IMR-90 (cell line): ENCODE data around the gene TOR2A. TPM values are rescaled to one million over a fixed set of nuclear protein-coding genes. Genes with fewer than 3 reads are reported as not detected.

Experiments
- ATAC-seq: fragments of 200-7000 bp; cut with Tn5 transposase; 2 replicates; pipeline ENCODE4 v1.9.1; 2020; ENCODE audit warnings: low read depth, mild to moderate bottlenecking, moderate library complexity
- BruUV-seq: library from RNA; stranded (reverse); fragments of 400-500 nt; replicated peaks from 2 replicates; lab custom pipeline; 2021; lab: Mats Ljungman, UMichigan
- CTCF ChIA-PET: fragments of 300-600 bp; formaldehyde crosslinking; extraction: SDS; loops from one replicate; lab custom pipeline; 2021; ENCODE audit warnings: antibody characterized with exemption; lab: Yijun Ruan, JAX
- POLR2A ChIA-PET: fragments of 300-600 bp; sonication (Branson Sonifier 250); formaldehyde crosslinking; loops from one replicate; lab custom pipeline; 2022; ENCODE audit warnings: antibody characterized with exemption; ENCODE audit not compliant: unreplicated experiment; lab: Charles Lee
- DNase-seq: peaks from one replicate; pipeline ENCODE4 v3.0.0; 2013
- H2AFZ ChIP-seq: replicated peaks from 2 replicates; pipeline ENCODE3; 2013; ENCODE audit warnings: low read length, mild to moderate bottlenecking; ENCODE audit not compliant: poor library complexity
- H2AK5ac ChIP-seq: 2 replicates; pipeline ENCODE4 v1.6.1; 2013; ENCODE audit warnings: low read depth, low read length, inconsistent platforms
- H2AK9ac ChIP-seq: replicated peaks from 2 replicates; pipeline ENCODE3; 2013; ENCODE audit warnings: mild to moderate bottlenecking, low read depth, low read length, moderate library complexity; ENCODE audit not compliant: poor library complexity
- H2BK120ac ChIP-seq: 2 replicates; pipeline ENCODE4 v1.6.1; 2013; ENCODE audit warnings: low read depth, low read length, inconsistent platforms
- H2BK15ac ChIP-seq: 3 replicates; pipeline ENCODE4 v1.6.1; 2013; ENCODE audit warnings: low read depth, low read length, inconsistent platforms
- H2BK20ac ChIP-seq: 2 replicates; pipeline ENCODE4 v1.6.1; 2013; ENCODE audit warnings: low read depth, mild to moderate bottlenecking, inconsistent platforms, low read length, moderate library complexity
- H2BK5ac ChIP-seq: 2 replicates; pipeline ENCODE4 v1.6.1; 2013; ENCODE audit warnings: mild to moderate bottlenecking, low read depth, low read length, inconsistent platforms; ENCODE audit not compliant: poor library complexity, severe bottlenecking
- H3K14ac ChIP-seq: replicated peaks from 2 replicates; pipeline ENCODE4 v1.6.1; 2013; ENCODE audit warnings: low read depth, low read length, inconsistent platforms
- H3K18ac ChIP-seq: 2 replicates; pipeline ENCODE4 v1.6.1; 2013; ENCODE audit warnings: low read depth, low read length, control low read depth
- H3K23ac ChIP-seq: 2 replicates; pipeline ENCODE4 v1.6.1; 2013; ENCODE audit warnings: low read depth, low read length, inconsistent platforms
- H3K27ac ChIP-seq: 2 replicates; pipeline ENCODE4 v1.5.1; 2013; ENCODE audit warnings: mild to moderate bottlenecking, control low read depth, low read length; ENCODE audit not compliant: insufficient read depth
- H3K27me3 ChIP-seq: 2 replicates; pipeline ENCODE4 v1.6.1; 2013; ENCODE audit warnings: low read length; ENCODE audit not compliant: control insufficient read depth, insufficient read depth
- H3K36me3 ChIP-seq: 2 replicates; pipeline ENCODE4 v1.6.1; 2013; ENCODE audit warnings: low read length, mixed read lengths; ENCODE audit not compliant: control insufficient read depth, insufficient read depth
- H3K4ac ChIP-seq: 2 replicates; pipeline ENCODE4 v1.6.1; 2013; ENCODE audit warnings: low read depth, low read length, inconsistent platforms
- H3K4me1 ChIP-seq: 2 replicates; pipeline ENCODE4 v1.6.1; 2013; ENCODE audit warnings: low read length, mixed read lengths; ENCODE audit not compliant: control insufficient read depth, insufficient read depth
- H3K4me2 ChIP-seq: 2 replicates; pipeline ENCODE4 v1.6.1; 2013; ENCODE audit warnings: low read depth, mild to moderate bottlenecking, control low read depth, low read length, moderate library complexity
- H3K4me3 ChIP-seq: 2 replicates; pipeline ENCODE4 v1.5.1; 2013; ENCODE audit warnings: low read depth, mild to moderate bottlenecking, control low read depth, low read length, moderate library complexity; ENCODE audit not compliant: insufficient read depth
- H3K56ac ChIP-seq: 2 replicates; pipeline ENCODE4 v1.6.1; 2013; ENCODE audit warnings: low read length, inconsistent platforms; ENCODE audit not compliant: insufficient read depth; ENCODE audit errors: extremely low read depth
- H3K79me1 ChIP-seq, 2 experiments: 2 replicates each; pipeline ENCODE4 v1.6.1; 2013; ENCODE audit warnings: low read length in 2 of 2, inconsistent platforms in 1 of 2, low read depth in 1 of 2
- H3K9ac ChIP-seq: 2 replicates; pipeline ENCODE4 v1.6.1; 2013; ENCODE audit warnings: low read depth, low read length, control low read depth
- H3K9me1 ChIP-seq: 2 replicates; pipeline ENCODE4 v1.6.1; 2013; ENCODE audit warnings: low read length, inconsistent platforms; ENCODE audit not compliant: insufficient read depth
- H3K9me3 ChIP-seq: 2 replicates; pipeline ENCODE4 v1.6.1; 2013; ENCODE audit warnings: low read length; ENCODE audit not compliant: control insufficient read depth, insufficient read depth
- H4K20me1 ChIP-seq: 2 replicates; pipeline ENCODE4 v1.6.1; 2013; ENCODE audit warnings: low read length, inconsistent platforms; ENCODE audit not compliant: insufficient read depth
- H4K5ac ChIP-seq: 2 replicates; pipeline ENCODE4 v1.6.1; 2013; ENCODE audit warnings: mild to moderate bottlenecking, low read depth, low read length, control low read depth
- H4K8ac ChIP-seq, 2 experiments: 2 replicates each; pipeline ENCODE4 v1.6.1; 2013; ENCODE audit warnings: low read depth in 2 of 2, low read length in 2 of 2, control low read depth in 1 of 2, inconsistent platforms in 1 of 2
- H4K91ac ChIP-seq: 2 replicates; pipeline ENCODE4 v1.6.1; 2013; ENCODE audit warnings: low read depth, low read length, inconsistent platforms; ENCODE audit not compliant: insufficient read depth
- CEBPB ChIP-seq: IDR thresholded peaks from 2 replicates; pipeline ENCODE4 v1.6.1; 2012; ENCODE audit warnings: low read depth, low read length, improper control_type of control experiment
- MAZ ChIP-seq: IDR thresholded peaks from 2 replicates; pipeline ENCODE4 v1.6.1; 2012; ENCODE audit warnings: low read depth, mild to moderate bottlenecking, low read length, improper control_type of control experiment, moderate library complexity, borderline replicate concordance
- SMC3 ChIP-seq: fragments of 150-350 bp; IDR thresholded peaks from 2 replicates; pipeline ENCODE4 v1.6.1; 2016; ENCODE audit warnings: low read depth, mild to moderate bottlenecking, antibody characterized with exemption, low read length, moderate library complexity
- WGBS, 2 experiments: methylation state at CpG; one replicate each; pipeline versions ENCODE4 v1.1.5 to v1.1.7; 2013; ENCODE audit warnings: missing lambda C conversion rate in 2 of 2; ENCODE audit not compliant: insufficient read length in 1 of 2; ENCODE audit errors: extremely low coverage in 2 of 2; 5-methylcytosine and 5-hydroxymethylcytosine counted together
- dilution Hi-C: fragments of 300-500 bp; cut with HindIII; formaldehyde crosslinking; loops from one replicate; pipeline ENCODE4 v1.14.3; 2018; ENCODE audit warnings: low sequenced_read_pairs; ENCODE audit not compliant: unreplicated experiment
- in situ Hi-C: fragments of 300-500 bp; cut with MboI; formaldehyde crosslinking; loops from 3 replicates; pipeline ENCODE4 v1.14.3; 2019; ENCODE audit warnings: low sequenced_read_pairs, inconsistent platforms, mixed read lengths
- intact Hi-C: fragments of 100-400 bp; cut with micrococcal nuclease; formaldehyde crosslinking; loops from 2 replicates; pipeline ENCODE4 v1.10.0; 2022
- polyA plus RNA-seq, 3 experiments: library from polyadenylated mRNA; depleted of rRNA; stranded (reverse); fragments of >200 nt; gene quantifications; 2 replicates each; pipeline ENCODE4 v1.2.3, GENCODE V29; 2012; ENCODE audit warnings: low replicate concordance in 1 of 3
- total RNA-seq: library from RNA; depleted of rRNA; stranded (reverse); fragments of >200 nt; gene quantifications from 2 replicates; pipeline ENCODE4 v1.2.3, GENCODE V29; 2012
- TF ChIP-seq, protein P1 (sequence below): fragments of 150-350 bp; IDR thresholded peaks from 2 replicates; pipeline ENCODE4 v1.6.1; 2016; ENCODE audit warnings: low read depth, mild to moderate bottlenecking, low read length, moderate library complexity, borderline replicate concordance

Gene TOR2A
- total and polyA plus RNA-seq, 2 of the 4 experiments (the other 2 are of a cell fraction) = 0.90 to 12.5 TPM

GRCh38 chr9:127686461-127687393, 48.4 kb downstream of the TOR2A start (continued):
- no peak for TF ChIP-seq MAZ

DNA sequence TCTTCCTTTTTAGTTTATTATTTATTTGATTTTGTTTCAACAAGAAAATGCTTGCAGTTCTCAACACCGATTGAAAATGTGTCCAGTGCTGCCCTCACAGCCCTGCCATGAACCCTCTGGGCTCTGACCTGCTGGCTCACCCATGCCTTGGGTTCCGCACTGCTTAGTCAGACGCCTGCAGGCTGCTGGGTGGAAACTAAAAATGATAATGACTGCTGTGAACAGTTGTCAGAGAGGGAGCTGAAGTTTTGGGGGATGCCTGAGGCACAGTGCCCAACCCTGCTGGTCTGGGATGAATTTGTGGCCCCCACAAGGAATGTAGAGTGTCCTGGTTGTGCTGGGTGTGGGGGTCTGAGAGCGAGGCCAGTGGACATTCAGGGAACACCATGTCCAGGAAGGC, 50.5 kb downstream of the TOR2A start:
- Histone ChIP-seq H3K9me1 (peaks cover 19% of the 10 kb centered on the region), H2BK20ac (no peak overlapping the region), H2AFZ (peak overlapping the region; percentile 83), H3K27me3 (no peaks in the 10 kb centered on the region), H3K4me1 (peaks cover 11% of the 10 kb centered on the region), H2BK5ac (peak overlapping the region; percentile 37), H3K4me2 (peak overlapping the region; percentile 49; the same call in 1 of the 2 replicates), H3K9ac (no peak overlapping the region), H3K4ac (0 out of 2 replicates have a peak overlapping the region, but pooled peaks have one; percentile 33), H3K14ac (peak overlapping the region; percentile 14; the same call in 1 of the 2 replicates), H2AK9ac (peak overlapping the region; percentile 70), H4K91ac (no peak overlapping the region), H3K9me3 (no peaks in the 10 kb centered on the region), H3K4me3 (no peak overlapping the region), H3K79me1 (no peaks in the 10 kb centered on the region), H3K18ac (no peak overlapping the region), H3K36me3 (peaks cover 57% of the 10 kb centered on the region), H4K20me1 (no peaks in the 10 kb centered on the region), H3K56ac (no peak overlapping the region), H4K5ac (no peak overlapping the region), H3K27ac (no peak overlapping the region), H2AK5ac (peak overlapping the region; percentile 52), H3K23ac (no peak overlapping the region), H2BK15ac (0 out of 3 replicates have a peak overlapping the region, but pooled peaks have one; percentile 6), H2BK120ac (peak overlapping the region; percentile 36; the same call in 1 of the 2 replicates), H4K8ac (no peak overlapping the region)
- in situ Hi-C loops = no loop called here
- dilution Hi-C loops = no loop called here
- TF ChIP-seq, protein P1, sequence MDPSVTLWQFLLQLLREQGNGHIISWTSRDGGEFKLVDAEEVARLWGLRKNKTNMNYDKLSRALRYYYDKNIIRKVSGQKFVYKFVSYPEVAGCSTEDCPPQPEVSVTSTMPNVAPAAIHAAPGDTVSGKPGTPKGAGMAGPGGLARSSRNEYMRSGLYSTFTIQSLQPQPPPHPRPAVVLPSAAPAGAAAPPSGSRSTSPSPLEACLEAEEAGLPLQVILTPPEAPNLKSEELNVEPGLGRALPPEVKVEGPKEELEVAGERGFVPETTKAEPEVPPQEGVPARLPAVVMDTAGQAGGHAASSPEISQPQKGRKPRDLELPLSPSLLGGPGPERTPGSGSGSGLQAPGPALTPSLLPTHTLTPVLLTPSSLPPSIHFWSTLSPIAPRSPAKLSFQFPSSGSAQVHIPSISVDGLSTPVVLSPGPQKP = no peak
- TF ChIP-seq CEBPB (no peak), SMC3 (no peak)
- DNase-seq (peak; percentile 56), ATAC-seq (peak; percentile 92)
- ChIA-PET CTCF (no interaction called here), POLR2A (no interaction called here)
- WGBS, 2 experiments = 86% methylated on average over 1 of the region's 4 CpGs; no CpG with 5 or more reads in 1 of the 2 experiments
- intact Hi-C loops = no loop called here
- BruUV-seq = no TSS peak
